Lower lobe of right lung (tissue), 2 donors: ENCODE results near the gene ALKBH8. TPM values are rescaled to one million over a fixed set of nuclear protein-coding genes. Genes with fewer than 3 reads are reported as not detected.

Experiments used
- ATAC-seq, 2 donors: fragments of 200-7000 bp; cut with Tn5 transposase; one replicate each; pipeline ENCODE4 v1.9.1; 2020 to 2022; ENCODE audit warnings: mild to moderate bottlenecking in 2 of 2, moderate library complexity in 2 of 2
- DNase-seq: peaks from one replicate; pipeline ENCODE4 v3.0.0-alpha.2; 2020
- H3K27ac ChIP-seq: fragments of 200-600 bp; one replicate; pipeline ENCODE4 v1.8.0; 2022
- H3K27me3 ChIP-seq: fragments of 200-600 bp; one replicate; pipeline ENCODE4 v1.8.0; 2022; ENCODE audit warnings: low read depth
- H3K36me3 ChIP-seq: fragments of 200-600 bp; one replicate; pipeline ENCODE4 v1.8.0; 2022; ENCODE audit warnings: mild to moderate bottlenecking
- H3K4me1 ChIP-seq: fragments of 200-600 bp; one replicate; pipeline ENCODE4 v1.8.0; 2022
- H3K4me3 ChIP-seq: fragments of 200-600 bp; one replicate; pipeline ENCODE4 v1.8.0; 2022; ENCODE audit warnings: mild to moderate bottlenecking
- H3K9me3 ChIP-seq: fragments of 200-600 bp; one replicate; pipeline ENCODE4 v1.8.0; 2022
- intact Hi-C: fragments of 100-400 bp; cut with DNase I; formaldehyde crosslinking; loops from one replicate; pipeline ENCODE4 v1.11.0; 2022
- total RNA-seq: library from RNA; stranded (reverse); fragmentation: NEBNext Ultra II Directional; extraction: Animal tissue kit (Norgen Biotek cat#: 25700); gene quantifications from one replicate; pipeline ENCODE4 v1.2.1, GENCODE V29; 2021
- TF ChIP-seq, protein P1 (sequence below): fragments of 200-600 bp; IDR thresholded peaks from one replicate; pipeline ENCODE4 v1.8.0; 2022; ENCODE audit warnings: antibody characterized with exemption, mild to moderate bottlenecking
- donor health status: DM: no; HTN: yes; CAD: no; lungs with severe emphysema.

Gene ALKBH8
- total RNA-seq, 1 donor from 2014 or later = 8.5 TPM

DNA sequence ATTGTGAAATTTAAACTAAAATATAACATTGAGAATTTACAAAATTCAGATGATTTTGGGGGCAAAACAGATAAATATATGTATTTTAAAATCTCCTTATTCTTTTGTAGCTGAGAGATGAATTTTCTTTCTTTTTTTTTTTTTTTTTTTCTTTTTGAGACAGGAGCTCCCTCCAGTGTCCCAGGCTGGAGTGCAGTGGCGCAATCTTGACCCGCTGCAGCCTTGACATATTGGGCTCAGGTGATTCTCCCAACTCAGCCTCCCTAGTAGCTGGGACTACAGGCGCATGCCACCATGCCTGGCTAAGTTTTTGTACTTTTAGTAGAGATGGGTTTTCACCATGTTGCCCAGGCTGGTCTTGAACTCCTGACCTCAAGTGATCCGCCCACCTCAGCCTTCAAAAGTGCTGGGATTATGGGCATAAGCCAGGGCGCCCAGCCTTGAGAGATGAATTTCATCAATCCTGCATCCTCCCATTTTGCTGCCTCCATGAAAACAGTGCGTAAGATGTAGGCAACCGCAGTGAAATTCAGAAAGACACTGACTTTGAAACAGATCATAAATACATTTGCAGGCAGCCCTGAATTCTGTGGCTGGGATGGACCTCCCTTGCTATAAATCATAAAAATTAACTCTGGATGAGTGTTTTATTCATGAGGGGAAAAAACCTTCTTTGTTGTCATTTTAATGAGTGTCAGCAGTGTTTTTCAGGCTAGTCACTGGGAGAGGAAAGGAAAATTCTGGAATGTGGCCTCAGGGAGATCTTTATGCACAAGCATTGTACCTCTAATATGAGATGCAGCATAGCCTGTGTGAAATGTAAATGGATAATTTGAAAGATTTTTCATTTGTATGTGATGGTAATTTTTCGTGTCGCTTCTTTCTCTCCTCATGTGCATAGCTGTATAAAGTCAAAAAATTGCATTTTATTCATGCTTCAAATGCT lies 39.8 kb upstream of the ALKBH8 start:
- ATAC-seq = no peak
- intact Hi-C loops = no loop called here
- no peaks in the 10 kb centered on the region for H3K27me3 ChIP-seq

DNA sequence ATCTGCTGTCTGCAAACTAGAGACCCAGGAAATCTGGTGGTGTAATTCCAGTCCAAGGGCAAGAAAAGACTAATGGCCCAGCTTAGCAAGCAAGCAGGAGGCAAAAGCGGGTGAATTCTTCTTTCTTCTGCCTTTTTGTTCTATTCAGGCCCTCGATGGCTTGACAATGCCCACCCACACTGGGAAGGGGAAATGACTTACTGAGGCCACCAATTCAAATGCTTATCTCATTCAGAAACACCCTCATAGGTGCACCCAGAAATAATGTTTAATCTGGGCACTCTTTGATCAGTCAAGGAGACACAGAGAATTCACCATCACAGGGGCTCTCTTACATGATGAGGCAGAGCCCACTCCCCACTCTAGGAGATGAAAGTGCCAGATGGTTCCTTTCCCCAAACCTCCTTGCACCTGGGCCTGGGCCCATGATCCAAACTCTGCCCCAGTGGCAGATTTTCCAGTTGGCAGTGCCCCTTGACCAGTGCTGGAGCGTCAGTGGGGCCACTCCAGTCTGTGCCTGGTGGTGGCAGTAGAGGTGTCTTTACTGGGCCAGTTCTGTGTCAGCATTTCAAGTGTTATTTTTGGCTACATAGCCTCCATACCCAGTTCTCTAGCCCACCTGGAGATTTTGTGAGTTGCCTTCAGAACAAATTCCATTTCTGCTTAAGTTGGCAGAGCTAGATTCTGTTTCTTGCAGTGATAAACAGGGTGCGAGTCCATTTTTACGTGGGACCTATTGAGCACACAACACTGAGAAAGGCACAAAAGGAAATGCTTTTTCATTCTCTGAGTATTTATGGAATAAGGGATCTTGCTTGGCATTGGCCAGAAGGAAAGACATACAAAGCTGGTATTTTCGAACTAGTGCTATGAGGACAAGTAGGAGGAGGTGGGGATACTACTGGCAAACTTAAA lies 32.9 kb upstream of the ALKBH8 start:
- DNase-seq = peak; percentile 52
- intact Hi-C loops = no loop called here

More for the DNA sequence above, 39.8 kb upstream of the ALKBH8 start:
- Histone ChIP-seq H3K4me3 (no peak overlapping the region), H3K4me1 (no peaks in the 10 kb centered on the region), H3K9me3 (no peaks in the 10 kb centered on the region), H3K36me3 (no peaks in the 10 kb centered on the region), H3K27ac (no peak overlapping the region)
- no peak for DNase-seq
- TF ChIP-seq, protein P1, sequence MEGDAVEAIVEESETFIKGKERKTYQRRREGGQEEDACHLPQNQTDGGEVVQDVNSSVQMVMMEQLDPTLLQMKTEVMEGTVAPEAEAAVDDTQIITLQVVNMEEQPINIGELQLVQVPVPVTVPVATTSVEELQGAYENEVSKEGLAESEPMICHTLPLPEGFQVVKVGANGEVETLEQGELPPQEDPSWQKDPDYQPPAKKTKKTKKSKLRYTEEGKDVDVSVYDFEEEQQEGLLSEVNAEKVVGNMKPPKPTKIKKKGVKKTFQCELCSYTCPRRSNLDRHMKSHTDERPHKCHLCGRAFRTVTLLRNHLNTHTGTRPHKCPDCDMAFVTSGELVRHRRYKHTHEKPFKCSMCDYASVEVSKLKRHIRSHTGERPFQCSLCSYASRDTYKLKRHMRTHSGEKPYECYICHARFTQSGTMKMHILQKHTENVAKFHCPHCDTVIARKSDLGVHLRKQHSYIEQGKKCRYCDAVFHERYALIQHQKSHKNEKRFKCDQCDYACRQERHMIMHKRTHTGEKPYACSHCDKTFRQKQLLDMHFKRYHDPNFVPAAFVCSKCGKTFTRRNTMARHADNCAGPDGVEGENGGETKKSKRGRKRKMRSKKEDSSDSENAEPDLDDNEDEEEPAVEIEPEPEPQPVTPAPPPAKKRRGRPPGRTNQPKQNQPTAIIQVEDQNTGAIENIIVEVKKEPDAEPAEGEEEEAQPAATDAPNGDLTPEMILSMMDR = no peak

GRCh38 chr11:107594736-107595135 lies 29.2 kb upstream of the ALKBH8 start:
- TF ChIP-seq, protein P1 = no peak
- no peak overlapping the region for H3K27ac ChIP-seq
- peaks cover 36% of the 10 kb centered on the region for H3K27me3 ChIP-seq
- intact Hi-C loops = no loop called here
- no peak overlapping the region for H3K4me3 ChIP-seq
- peaks cover 22% of the 10 kb centered on the region for H3K4me1 ChIP-seq
- no peak for ATAC-seq
- no peaks in the 10 kb centered on the region for H3K9me3 ChIP-seq
- H3K36me3 ChIP-seq = no peaks in the 10 kb centered on the region
- DNase-seq = no peak

More for the DNA sequence above, 32.9 kb upstream of the ALKBH8 start:
- Histone ChIP-seq H3K36me3 (no peaks in the 10 kb centered on the region), H3K27me3 (peaks cover 7% of the 10 kb centered on the region), H3K9me3 (no peaks in the 10 kb centered on the region), H3K4me1 (no peaks in the 10 kb centered on the region), H3K4me3 (no peak overlapping the region), H3K27ac (no peak overlapping the region)
- TF ChIP-seq, protein P1 = peak; percentile 55
- ATAC-seq = peak; percentile 78 to 89

DNA sequence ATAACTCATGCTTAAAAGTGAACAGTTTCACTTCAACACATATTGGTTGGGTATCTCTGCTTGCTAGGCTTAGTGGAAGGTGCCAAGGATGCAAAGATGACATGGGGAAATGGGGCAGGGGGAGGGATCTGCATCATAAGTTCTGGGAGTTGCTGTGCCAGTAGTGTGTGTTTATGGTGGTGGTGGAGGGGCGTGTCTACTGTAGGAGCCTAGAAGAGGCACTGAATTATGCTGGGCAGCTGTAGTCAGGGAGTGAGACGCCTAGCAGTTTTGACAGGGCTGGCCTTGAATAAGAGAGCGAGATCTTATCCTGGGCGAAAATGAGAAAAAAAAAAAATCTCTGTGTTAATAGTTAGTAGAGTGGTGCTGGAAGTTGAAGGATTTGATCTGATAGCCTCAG lies 28.4 kb upstream of the ALKBH8 start:
- ATAC-seq = no peak
- Histone ChIP-seq H3K27ac (no peak overlapping the region), H3K4me1 (peaks cover 22% of the 10 kb centered on the region), H3K9me3 (no peaks in the 10 kb centered on the region), H3K4me3 (no peak overlapping the region), H3K27me3 (peaks cover 40% of the 10 kb centered on the region), H3K36me3 (no peaks in the 10 kb centered on the region)
- no peak for DNase-seq
- TF ChIP-seq, protein P1 = no peak
- intact Hi-C loops = no loop called here

- TF ChIP-seq, protein P1 = no peak
- Histone ChIP-seq H3K36me3 (no peaks in the 10 kb centered on the region), H3K27me3 (peaks cover 47% of the 10 kb centered on the region), H3K27ac (no peak overlapping the region), H3K9me3 (no peaks in the 10 kb centered on the region), H3K4me3 (no peak overlapping the region), H3K4me1 (peaks cover 22% of the 10 kb centered on the region)
- no peak for DNase-seq
- ATAC-seq = no peak
- intact Hi-C loops = no loop called here
Observed at GRCh38 chr11:107592813-107593212, 27.3 kb upstream of the ALKBH8 start.
